ENCODE measurements around the gene IL1RAPL2.
"Not testable (repeated sequence)": the region's sequence is repeated elsewhere in the genome, so short reads cannot be mapped to it uniquely, and the experiment has no call there.

Gene IL1RAPL2

DNA sequence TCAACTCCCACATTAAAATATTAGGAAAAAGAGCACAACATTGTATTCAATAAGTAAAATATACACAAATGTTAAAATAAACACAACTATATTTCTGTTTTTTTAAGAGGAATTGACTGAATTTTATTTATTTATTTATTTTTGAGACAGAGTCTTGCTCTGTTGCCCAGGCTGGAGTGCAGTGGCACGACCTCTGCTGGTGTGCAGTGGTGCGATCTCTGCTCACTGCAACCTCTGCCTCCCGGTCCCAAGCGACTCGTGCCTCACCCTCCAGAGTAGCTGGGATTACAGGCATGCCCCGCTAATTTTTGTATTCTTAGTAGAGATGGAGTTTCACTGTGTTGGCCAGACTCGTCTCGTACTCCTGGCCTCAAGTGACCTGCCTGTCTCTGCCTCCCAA lies 623.1 kb downstream of the IL1RAPL2 start:
- DNase-seq = no peak

DNA sequence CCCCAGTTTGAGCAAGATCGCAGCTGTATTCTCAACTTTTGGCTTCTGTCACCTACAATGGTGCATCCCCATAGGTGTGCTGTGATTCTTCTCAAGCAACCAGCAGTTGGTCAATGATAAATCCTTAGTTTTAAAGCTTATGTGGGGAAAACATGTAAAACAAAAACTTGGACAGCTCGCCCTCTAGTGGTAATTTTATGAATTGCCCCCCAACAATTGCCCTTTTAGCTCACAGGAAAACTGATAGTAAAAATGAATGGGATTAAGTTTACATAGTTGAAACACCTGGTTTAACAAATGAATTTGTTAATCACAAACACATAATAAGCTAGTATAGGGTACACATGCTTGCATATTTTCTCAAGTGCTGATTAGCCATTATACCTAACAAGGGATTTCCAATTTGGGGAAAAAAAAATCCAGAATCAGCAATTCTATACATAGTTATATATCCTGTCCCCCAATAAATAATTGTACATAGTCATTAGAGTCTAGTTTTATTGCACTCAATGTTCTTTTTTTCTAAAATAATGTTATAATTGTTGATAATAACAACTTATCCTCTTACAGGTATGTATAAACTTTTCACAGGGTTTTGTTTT lies 624.4 kb downstream of the IL1RAPL2 start:
- DNase-seq = no peak

DNA sequence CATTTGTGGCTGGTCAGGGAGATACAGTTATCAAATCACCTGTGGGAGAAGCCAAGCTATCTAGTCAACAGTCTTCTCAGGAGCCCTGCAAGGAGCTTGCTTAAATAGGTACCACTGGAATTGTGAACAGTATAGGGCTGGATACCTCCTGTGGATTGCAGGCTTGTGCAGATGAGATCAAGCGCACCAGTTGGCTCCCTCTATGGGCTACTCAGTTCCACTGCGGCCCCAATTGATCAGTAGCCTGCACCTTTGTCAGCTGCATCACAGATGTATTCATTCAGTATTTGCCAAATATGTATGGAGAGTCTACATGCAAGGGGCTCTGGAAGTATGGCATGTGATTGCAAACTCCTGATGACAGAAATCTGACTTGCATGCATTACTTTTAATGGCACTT lies 625.9 kb downstream of the IL1RAPL2 start:
- DNase-seq = no peak

DNA sequence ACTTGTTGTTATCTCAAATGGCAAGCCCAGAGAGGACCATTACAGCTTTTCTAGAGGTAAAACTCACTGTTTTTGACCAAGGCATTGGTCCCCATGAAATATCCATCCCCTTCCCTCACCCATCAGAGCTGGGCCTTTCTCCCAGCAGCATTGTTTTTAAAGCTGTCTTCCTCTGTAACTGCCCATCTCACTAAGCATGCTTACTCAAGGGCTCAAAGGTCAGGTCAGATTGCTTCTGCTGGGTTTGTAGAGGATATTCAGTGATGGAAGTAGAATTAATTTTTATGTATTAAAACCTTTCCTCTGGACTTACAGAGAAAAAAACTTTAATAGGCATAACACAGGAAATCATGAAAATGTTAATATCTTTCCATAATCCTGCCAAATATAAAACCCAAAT lies 643.4 kb downstream of the IL1RAPL2 start:
- no peak for DNase-seq

DNA sequence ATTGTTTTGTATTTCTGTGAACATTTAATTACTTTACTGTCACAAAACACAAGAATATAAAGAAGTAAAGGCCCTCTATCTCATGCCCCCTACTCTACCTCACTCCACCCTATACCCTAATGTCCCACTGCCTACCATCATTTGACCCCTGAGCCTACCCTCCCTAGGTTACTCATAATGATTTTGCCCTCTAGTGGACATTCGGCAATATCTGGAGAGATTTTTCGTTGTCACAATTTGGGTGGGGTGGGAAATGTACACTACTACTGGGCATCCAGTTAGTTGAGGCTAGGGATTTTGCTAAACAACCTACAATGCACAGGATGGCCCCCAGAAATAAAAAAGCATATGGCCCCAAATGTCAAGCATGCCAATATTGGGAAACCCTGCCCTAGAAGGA lies 644.3 kb downstream of the IL1RAPL2 start:
- no peak for DNase-seq

DNA sequence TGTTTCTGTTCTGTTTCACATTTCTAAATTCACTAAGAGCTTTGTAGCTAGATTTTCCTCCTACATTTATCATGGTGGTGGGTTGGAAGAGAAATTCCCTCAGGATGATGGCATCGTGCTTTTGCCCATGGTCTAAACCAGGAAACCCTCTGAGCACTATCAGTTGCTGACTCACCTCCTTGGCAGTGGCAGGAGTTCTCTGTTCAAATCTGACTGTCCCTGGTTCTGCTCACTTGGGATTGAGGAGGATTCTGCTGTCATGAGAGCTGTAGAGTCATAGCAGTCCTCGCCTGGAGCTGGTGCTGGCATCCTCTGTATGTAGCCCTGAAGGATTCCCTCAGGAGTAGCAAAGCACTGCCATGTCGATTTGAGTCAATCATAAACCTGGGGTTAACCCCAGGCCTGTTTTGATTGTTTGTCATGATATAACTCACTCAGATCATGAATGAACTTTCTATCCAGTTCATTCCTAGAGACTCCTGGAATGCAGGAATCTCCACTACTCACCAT lies 645.1 kb downstream of the IL1RAPL2 start:
- no peak for DNase-seq

DNA sequence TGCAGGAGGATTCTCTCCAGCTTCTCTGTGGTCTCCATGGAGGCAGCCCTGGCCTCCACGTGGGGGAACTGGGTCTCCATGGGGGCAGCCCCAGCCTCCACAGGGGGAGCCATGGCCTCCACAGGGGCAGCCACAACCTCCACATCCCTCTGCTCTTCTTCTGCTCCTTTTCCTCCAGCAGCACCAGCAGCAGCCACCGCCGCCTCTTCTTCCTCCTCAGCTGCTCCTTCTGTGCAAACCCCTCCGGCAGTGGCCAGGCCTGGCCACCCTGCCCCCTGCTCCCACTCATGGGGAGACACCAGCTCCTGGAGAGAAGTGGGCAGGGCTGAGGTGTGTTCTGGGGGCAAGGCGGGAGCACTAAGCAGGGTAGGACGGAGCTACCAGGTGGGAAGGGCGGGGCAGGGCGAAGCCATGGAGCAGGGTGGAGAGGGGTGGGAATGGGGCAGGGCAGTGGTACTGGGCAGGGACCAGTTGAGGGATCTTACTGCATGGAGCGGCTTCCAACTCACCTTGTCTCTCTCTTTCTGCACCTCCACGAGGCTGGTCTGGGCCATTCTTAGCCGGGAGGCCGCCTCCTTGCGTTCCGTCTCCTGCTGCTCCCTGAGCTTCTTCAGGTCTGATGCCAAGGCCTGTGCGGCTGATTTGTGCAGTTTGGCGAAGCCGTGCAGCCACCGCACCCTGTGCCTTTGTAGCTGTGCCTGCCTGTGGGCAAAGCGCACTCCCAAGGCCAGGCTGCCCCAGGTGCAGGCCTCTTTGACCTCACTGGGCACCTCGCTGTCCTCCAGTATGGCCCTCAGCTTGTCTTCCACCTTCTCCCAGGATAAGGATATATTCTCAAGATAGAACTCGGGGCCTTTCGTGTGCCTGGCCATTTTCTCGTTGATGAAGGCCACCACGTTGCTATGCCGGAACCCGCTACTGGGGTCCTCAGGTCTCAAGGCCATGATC lies 653.7 kb downstream of the IL1RAPL2 start:
- DNase-seq = no peak

DNA sequence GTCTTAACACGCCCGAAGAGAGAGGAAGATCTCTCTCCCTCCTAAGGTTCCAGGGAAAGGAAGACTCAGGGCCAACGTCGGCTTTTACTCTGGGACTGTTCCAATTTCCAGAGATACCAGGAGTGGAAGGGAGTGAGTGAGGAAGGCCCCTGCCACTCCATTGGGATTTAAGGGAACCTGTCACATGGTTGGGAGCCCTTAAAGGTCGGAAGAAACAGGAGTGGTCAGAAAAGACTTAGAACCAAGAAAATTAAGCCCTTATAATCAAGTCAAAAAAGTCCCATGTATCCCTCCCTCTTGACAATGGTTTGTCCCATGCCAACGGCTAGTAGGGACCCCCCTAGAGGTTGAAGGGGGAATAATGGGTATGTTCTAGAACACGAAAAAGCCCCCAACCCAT lies 654.6 kb downstream of the IL1RAPL2 start, which contains the start of gene TEX13A:
TEX13A (minus strand) TSS at position 59 of the 400 bp plus-strand sequence. CDS start 297 bp downstream, outside the sequence.
- no peak for DNase-seq

DNA sequence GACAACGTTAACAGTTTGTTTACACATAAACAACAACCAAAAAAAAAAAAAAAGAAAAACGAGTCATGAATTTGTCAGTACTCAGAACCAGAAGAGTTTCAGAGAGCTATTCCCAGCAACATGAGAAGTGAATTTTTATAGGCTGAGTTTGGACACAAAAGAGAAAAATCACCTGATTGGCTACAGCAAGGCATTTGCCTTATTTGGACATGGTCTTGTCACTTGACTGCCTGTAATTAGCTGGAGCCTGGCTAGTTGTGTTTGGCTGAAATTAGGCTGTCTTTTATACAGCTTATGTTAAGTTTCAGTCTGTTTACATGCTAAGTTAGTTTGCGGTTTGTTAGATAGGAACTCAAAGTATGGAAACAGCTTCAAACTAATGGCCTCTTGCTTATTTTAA lies 655.4 kb downstream of the IL1RAPL2 start:
- DNase-seq = no peak

DNA sequence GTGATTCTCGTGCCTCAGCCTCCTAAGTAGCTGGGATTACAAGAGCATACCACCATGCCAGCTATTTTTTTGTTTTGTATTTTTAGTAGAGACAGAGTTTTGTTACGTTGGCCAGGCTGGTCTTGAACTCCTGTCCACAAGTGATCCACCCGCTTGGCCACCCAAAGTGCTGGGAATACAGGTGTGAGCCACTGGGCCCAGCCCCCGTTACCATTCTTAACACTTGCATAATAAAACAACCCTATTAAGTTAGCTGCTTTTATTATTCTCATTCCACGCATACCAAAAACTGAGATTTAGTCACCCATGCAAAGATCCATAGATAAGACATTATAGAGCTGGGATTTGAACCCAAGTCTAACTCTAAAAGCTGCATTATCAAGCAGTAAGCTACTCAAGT lies 660.5 kb downstream of the IL1RAPL2 start:
- no peak for DNase-seq

DNA sequence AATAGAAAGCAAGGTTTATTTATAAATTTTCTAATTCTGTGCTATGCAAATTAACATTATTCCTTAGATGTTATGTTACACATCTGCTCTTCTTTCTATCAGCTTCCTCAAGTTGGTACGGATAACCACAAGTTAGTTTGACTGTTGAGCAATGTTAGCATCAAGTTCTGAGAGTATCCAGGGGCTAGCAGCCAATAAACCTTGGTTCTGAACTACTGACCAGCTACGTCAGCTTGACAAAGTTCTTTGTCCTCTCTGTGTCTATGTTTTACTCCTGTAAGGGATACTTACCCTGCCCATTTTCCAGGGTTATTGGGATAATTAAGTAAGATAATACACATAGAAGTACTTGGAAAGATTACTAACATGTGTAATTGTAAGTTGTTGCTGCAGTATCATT lies 662.6 kb downstream of the IL1RAPL2 start:
- no peak for DNase-seq

DNA sequence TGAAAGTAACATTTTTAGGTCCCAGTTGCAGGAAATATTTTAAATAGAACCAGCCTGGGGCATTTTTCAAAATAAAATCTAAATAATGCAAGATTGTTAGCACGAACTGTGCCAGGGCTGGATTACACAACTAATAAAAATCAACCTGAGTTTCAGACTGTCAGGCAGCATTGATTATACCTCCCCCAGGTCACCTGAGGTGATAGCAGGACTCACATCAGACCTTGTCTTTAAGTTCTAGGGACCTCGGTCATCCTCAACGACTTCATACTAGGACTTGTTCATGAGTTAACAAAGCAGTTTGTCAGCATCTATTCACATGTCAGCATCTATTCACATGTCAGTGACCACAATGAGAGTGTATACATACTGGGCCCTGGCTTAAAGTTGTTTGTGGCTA lies 663.1 kb downstream of the IL1RAPL2 start:
- DNase-seq = no peak

DNA sequence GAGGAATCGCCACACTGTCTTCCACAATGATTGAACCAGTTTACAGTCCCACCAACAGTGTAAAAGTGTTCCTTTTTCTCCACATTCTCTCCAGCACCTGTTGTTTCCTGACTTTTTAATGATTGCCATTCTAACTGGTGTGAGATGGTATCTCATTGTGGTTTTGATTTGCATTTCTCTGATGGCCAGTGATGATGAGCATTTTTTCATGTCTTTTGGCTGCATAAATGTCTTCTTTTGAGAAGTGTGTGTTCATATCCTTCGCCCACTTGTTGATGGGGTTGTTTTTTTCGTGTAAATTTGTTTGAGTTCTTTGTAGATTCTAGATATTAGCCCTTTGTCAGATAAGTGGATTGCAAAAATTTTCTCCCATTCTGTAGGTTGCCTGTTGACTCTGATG lies 671.4 kb downstream of the IL1RAPL2 start:
- DNase-seq = not testable (repeated sequence)

DNA sequence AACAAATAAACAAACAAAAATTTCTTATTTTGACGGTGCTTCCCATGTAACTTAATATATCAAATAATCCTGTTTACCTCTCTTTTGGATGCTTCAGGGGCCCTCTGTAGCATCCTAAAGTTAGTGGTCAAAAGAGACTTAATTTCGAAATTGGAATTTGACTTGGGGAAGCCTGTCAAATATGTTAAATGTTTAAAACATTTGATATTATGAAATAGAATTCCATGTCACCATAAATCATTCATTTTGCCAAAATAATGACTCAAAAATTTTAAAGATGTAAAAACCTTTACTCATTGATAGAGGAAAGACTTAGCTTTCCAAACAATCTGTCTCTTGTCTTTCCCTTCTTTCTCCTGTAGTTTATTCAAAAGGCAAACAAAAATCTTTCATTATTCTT lies 675.1 kb downstream of the IL1RAPL2 start:
- DNase-seq = no peak

DNA sequence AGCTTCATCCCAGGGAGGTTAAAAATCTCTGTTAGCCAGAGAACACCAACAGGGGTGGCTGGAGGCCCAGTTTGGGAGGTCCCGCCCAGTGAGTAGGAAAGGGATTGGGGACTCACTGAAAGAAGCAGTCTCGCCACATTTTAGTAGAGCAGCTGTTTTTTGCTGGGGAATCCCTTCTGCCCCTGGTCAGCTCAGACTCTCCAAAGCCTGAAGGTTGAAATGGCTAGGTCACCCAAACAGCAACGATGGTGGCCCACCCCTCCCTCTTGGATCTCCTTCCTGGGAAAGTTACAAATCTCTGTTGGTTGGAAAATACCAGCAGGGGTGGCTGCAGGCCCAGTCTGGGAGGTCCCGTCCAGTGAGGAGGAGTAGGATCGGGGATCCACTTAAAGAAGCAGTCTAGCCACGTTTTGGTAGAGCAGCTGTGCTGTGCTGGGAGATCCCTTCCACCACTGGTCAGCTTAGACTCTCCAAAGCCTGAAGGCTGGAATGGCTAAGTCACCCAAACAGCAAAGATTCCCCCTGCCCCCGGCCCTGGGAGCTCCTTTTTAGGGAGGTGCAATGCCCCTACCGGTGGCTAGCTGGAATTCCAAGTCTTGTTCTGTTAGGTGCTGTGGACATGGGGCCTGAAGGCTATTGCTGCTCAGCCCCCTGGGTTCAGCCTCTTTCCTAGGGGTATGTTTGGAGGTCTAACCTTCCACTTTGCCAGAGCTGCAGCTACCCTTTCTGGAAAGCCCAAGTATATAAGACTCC lies 694.5 kb downstream of the IL1RAPL2 start:
- no peak for DNase-seq

DNA sequence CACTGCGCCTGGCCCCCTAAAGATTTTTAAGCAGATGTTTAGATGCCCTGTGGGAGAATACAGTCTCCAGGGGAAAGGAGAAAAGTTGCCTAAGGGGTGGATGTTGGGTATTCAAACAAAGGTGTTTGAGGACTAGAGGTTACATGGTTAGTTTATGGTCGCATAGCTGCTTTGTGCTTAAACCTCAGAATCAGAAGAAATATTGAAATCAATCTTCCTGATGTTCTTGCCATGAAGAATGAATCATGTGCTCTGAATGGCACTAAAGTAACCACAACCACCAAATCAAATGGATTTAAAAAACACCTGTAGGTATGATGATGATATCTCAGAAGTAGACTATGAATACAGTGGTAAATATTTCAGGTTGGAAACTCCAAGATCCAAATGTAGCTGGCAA lies 697.2 kb downstream of the IL1RAPL2 start:
- no peak for DNase-seq

DNA sequence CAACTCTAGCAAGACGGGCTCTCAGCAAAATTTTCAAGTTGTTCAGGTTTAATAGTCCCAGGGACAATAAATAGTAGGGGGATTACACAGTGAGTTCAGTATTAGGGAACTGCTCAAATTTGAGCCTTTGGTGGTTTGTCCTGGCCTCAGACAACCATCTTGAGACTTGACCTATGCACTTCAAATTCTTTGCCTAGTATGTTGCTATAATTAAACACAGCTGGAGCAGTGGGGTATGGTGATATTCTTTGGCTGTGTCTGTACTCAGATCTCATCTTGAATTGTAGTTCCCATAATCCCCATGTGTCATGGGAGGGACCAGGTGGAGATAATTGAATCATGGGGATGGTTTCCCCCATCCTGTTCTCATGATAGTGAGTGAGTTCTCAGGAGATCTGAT lies 697.8 kb downstream of the IL1RAPL2 start:
- no peak for DNase-seq

DNA sequence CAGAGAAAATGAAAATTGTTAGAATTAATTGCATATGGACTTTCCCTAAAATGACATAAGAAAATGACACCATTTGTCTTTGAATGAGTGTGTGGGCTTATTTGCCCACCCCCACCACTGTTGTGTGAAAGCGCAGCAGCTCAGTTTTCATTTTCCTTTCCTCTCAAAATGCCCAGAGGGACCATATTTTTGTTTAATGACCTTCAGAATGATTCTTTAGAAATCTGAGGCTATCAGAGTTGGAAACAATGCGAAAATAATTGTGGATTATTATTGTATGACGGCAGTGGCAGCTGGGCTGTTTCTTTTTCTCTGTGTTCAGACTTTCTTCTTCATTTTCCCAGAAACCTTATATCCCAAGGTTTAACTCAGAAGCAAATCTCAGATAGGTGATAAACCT lies 699.1 kb downstream of the IL1RAPL2 start:
- no peak for DNase-seq

DNA sequence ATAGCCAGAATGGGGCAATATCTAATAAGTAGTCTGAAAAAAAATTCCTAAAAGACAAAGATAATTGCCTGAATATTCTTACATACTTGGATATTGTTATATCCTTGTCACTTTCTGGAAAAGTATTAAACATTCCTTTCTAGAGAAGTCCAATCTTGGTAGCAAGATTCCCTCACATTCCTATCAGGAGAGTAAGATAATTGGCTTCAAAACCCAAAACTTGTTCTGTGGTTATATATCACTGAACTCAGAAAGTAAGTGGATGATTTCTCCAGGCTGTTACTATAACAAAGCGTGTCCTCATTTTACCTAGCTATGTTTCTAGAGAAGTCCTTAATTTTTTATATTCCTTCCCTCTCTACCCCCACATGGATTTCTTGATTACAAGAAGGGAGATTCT lies 700.5 kb downstream of the IL1RAPL2 start:
- no peak for DNase-seq

DNA sequence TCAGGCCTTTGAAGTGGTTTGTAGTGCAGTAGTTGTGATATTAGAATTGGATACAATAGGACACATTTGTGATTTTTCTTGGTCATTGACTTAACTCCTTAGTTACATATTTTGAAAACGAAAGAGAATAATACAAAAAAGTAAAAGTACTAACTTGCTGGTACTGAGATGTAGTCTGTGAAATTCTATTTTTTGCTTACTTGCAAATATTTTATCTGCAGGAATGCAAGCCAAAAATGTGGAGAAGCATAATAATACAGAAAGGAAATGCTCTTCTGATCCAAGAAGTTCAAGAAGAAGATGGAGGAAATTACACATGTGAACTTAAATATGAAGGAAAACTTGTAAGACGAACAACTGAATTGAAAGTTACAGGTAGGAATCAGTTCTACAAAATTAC lies 701.2 kb downstream of the IL1RAPL2 start:
- no peak for DNase-seq

DNA sequence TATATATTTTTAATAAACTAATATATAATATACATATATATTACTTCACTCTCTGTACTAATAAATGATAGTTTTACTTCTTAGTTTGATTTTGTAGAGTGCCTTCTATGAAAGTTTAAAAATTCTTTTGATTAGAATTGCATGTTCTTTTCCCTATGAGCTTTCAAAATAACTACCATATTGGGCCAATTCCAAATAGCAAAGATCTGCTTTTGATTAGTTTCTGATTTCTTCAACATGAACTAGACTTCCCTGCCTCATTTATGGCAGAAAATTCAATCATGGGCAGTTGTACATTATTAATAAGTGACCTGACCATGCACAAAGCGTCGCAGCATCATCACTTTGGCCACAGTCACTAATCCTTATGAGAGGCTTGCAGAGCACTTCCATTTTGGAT lies 703.4 kb downstream of the IL1RAPL2 start:
- no peak for DNase-seq

DNA sequence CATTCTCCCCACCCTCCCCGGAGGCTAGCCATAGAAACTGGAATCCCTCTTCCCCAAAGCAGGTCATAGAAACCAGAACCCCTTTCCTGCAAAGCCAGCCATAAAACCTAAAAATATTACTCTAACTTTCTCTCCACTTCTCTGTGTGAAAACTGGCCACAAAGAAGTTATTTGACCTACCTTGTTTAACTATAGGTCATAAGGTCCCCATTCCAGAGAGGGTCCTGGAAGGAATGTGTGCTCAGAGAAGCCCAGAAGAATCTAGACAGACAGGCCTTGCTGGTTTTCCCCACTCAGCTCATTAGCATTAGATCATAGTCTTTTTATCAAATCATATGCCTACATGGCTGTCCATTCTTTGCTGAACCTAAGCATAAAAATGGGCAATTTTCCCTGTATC lies 707.3 kb downstream of the IL1RAPL2 start:
- DNase-seq = no peak

DNA sequence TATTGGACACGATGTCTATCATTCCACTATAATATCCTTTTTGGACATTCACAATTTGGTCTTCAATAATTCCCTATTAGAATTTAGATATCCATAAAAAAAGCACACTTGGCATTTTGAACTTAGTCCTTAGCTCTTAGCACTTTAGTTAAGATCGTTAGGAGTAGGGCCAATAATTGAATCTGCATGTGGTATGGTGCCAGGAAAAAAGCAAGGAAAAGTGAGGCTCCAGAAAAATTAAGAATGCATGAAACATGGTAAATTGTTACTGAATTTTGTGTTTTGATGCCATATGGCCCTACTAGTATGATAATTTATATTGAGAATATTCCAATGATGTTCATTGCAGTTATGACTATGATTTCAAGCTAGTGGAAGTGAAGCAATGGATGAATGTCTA lies 708.1 kb downstream of the IL1RAPL2 start:
- DNase-seq = no peak

DNA sequence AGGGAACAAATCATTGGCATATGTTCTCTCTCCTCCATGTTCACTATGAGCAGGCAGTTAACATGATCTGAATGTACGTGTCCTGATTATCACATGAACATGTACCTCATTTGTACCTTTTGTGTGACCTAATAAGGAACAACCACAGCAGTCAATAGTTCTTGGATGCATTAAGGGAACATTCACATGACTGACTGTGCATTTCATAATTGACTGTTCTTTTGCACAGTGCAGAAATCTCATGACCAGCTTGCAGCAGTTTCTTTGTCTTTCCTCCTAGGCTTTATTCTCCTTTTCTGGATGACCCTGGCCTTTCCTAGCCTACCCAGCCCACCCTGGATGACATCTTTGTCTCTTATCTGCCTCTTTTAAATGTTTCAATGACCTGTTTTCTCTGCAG lies 711.1 kb downstream of the IL1RAPL2 start:
- no peak for DNase-seq
